NCI-H1092 treated with DMSO at 0.1 percent for 48 hours (cell line): Measurements from ENCODE around the gene USP47.
A peak's percentile ranks its signal among the peaks of the same experiment; 100 is the strongest.

Experiments
- DNase-seq: peaks from one replicate; lab custom pipeline; 2025; lab: John Stamatoyannopoulos, UW

USP47 gene

GRCh38 chr11:11864803-11865202 lies 23.0 kb downstream of the USP47 start:
- no peak for DNase-seq

- no peak for DNase-seq
Observed at GRCh38 chr11:11865449-11865848, 23.7 kb downstream of the USP47 start.

- no peak for DNase-seq
Observed at GRCh38 chr11:11866203-11866602, 24.4 kb downstream of the USP47 start.

DNA sequence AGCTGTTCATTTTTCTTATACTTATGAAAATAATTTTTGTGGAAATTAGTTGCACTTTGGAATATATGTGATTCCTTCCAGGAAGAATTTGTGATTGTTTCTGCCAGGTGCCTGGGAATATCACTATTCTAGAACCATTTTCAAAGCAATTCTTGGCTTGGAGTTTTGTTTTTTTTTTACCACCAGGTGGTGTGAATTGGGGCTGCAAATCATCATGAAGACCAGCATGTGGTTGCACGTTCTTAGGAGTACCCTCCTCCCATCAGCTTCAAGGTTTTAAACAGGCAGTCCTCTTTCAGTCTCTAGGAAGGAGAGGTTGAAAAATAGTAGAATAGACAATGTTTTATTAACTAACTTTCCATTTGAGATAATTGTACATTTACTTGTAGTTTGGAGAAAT lies 25.9 kb downstream of the USP47 start:
- no peak for DNase-seq

- no peak for DNase-seq
Observed at GRCh38 chr11:11871991-11872401, 30.2 kb downstream of the USP47 start.

GRCh38 chr11:11876458-11876857 lies 34.7 kb downstream of the USP47 start:
- no peak for DNase-seq

- DNase-seq = no peak
Observed at GRCh38 chr11:11880179-11880578, 38.4 kb downstream of the USP47 start.

DNA sequence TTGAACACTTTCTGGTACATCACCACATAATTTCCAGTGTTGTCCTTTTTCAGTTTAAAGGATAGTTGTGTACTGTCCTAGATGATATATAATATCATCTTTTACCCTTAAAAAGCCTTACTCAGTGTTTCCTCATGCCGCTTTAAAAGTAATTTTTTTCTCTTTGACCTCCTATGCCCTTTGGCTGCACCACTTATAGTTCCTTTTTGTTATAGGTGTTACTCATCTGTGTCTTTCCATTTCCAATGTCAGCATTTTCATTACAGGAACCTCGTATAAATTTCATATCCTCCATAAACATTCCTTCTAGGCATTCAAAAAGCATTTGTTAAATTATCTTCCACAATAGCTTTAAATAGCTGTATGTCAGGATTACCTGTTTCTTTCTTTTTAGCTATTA lies 40.8 kb downstream of the USP47 start:
- no peak for DNase-seq

DNA sequence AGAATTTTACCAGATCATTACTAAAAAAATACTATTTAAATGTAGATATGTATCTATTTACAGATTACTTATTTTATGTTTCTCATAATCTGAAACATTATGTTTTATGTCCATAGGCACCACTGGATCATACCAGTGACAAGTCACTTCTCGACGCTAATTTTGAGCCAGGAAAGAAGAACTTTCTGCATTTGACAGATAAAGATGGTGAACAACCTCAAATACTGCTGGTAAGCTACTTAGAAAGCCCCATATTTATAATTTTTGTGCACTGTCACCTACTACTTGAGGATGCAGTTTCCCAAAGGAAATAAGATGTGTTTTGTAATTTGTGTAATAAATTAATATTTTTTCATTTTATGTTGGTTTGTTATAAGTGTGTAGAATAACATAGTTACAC lies 42.6 kb downstream of the USP47 start:
- no peak for DNase-seq

DNA sequence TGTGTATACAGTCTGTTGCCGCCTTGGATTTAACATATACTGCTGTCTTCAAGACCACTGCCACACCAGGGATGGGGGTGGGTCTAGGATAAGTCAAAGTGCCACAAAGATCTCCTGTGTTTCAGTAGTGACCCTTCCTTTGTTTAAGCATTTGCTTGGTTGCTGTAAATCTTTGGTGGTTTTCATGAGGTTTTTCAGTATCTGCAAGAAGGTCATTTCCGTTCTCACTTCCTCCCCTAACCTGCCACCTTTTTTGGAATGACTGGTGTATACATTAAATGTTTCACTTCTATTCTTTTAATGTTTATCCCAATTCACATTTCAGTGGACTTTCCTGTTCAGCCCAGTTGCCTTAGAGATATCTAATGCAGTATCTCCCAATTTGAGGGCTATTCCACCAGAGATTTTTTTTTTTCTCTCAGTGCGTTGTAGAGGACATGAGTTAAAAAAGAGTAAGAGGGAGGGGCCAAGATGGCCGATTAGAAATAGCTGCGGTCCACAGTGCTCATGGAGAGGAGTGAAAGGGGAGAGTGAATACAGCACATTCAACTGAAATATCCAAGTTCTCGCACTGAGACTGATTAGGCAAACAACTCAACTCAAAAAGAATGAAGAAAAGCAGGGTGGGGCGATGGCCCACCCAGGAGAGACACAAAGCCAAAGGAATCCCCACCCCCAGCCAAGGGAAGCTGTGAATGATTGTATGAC lies 43.2 kb downstream of the USP47 start:
- no peak for DNase-seq

GRCh38 chr11:11894486-11894885 lies 52.7 kb downstream of the USP47 start:
- DNase-seq = no peak

- no peak for DNase-seq
Observed at GRCh38 chr11:11895672-11896071, 53.9 kb downstream of the USP47 start.

DNA sequence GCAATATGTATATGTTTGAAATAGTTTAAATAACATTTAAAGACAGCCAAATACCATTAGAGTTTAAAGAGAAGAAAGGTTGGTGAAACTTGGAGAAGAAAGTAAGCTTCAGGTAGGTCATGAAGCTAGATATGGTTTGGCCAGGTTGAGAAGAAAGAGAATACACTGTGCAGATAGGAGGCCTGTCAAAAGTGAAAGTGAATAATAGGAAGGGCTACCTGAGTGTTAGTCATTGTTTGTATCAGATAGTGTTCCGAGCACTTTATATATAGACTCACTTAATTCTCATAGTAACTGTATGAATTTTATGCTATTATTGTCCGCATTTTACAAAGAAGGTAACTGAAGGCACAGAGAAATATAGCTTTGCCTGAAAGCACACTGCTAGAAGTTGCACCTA lies 56.9 kb downstream of the USP47 start:
- DNase-seq = no peak

DNA sequence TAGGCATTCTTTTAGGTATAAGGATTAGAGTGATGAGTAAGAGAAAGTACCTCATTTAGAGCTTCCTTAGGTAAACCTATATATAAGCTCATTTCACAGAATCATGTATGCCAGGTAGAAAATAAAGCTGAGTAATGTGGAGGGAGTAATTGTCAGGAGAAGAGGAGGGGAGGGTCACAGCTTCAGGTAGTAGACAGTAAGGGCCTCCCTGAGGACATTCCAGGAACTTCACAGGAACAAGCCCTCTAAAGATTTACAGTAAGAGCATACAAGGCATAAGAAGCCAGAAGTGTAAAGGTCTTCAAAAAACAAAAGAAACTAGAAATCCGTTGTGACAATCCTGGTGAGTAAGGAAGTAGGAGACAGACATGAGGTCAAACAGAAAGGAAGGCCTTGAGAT lies 57.6 kb downstream of the USP47 start:
- DNase-seq = no peak

DNA sequence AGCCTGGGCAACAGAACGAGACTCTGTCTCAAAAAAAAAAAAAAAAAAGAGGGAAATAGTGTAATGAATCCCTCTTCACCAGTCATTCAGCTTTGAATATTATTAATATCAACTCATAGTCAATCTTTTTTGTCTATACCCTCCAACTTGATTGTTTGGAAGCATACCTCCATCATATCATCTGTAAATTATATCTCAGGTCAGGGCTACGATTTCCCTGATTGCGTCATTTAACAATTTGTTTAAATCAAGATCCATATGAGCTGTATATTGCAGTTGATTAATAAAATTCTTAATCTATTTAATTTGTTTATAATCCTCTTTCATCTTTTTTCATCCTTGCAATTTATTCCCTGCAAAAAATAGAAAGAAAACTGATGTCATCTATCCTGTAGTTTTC lies 60.2 kb downstream of the USP47 start:
- no peak for DNase-seq

- no peak for DNase-seq
Observed at GRCh38 chr11:11909727-11910126, 68.0 kb downstream of the USP47 start.

DNA sequence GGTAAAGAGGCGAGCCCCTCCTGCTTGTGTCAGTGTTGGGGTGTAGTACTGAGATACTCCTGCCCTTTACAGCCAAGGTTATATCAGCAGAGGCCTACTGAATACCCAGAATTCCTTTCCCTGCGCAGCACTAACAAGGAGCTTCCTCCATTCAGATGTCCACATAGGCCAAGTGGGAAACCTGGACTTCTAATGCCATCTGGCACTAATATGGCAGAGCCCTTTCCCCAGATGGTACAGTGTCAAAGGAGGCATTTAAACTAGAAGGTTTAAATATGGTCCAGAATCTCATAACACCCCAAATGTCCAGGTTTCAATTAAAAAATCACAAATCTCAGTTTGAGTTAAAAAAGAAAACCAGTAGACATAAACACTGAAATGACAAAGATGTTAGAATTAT lies 68.8 kb downstream of the USP47 start:
- no peak for DNase-seq

DNA sequence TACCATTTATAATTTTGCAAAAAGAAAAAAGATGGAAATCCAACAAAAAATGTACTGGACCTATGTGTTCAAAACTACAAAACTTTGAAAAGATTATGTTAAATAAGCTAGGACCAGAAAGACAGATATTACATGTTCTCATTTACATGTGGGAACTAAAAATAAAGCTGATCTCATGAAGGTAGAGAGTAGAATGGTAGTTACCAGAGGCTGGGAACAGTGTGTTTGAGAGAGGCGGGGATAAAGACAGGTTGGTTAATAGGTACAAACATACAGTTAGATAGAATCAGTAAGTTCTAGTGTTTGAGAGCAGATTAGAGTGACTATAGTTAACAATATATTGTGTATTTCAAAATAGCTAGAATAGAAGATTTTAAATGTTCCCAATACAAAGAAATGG lies 71.6 kb downstream of the USP47 start:
- no peak for DNase-seq

- no peak for DNase-seq
Observed at GRCh38 chr11:11915625-11916024, 73.9 kb downstream of the USP47 start.

DNA sequence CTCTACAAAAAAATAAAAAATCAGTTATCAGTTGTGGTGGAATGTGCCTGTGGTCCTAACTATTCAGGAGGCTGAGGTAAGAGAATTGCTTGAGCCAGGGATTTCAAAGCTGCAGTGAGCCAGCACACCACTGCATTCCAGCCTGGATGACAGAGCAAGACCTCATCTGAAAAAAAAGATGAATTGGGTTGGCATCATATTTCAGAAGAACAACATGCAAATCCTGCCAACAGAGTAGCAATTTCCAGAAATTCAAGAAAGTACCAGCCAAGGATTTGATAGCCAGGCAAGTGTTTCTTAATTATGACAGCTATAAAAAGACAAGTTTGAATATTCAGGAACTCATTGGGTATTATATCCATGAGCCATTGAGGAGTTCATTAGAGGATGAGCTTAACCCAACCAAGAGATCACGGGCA lies 75.2 kb downstream of the USP47 start:
- DNase-seq = no peak

GRCh38 chr11:11923828-11924227 lies 82.1 kb downstream of the USP47 start:
- DNase-seq = no peak

DNA sequence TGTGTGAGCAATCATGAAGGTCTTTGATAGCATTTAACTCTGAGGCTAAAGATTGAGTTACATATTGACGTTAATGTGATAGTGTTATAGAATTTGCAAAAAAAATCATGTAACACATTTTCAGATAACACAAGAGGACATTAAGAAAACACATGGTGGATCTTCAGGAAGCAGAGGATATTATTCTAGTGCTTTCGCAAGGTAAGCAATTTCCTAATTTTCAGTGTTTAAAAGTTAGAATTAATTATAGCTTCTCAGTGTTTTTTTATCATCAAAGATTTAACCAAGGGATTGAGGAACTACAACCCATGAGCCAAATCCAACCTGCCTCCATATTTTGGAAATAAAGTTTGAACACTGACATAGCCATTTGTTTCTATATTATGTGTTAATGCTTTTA lies 88.1 kb downstream of the USP47 start:
- no peak for DNase-seq

GRCh38 chr11:11931461-11932055 lies 89.8 kb downstream of the USP47 start:
- DNase-seq = peak; percentile 12

DNA sequence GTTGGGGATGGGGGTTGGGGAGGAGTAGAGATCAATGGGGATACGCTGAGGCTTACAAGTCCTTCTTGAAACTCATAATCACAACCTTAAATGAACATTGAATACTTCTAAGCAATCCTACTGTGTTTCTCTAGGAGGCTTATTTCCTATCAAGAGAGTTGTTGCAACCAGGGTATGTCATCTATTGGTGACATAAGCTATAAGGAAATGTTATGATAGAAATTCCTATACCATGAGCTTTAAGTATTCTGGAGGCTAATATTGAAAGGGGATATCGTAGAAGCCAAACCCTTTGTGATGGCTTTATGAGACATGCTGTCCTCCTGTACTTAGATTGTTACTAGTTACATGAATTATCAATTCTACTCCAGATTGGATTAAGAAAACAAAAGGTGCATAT lies 93.8 kb downstream of the USP47 start:
- no peak for DNase-seq
